ENCODE measurements around the gene ATXN7L1.
"Not testable (repeated sequence)": the region's sequence is repeated elsewhere in the genome, so short reads cannot be mapped to it uniquely, and the experiment has no call there.

ATXN7L1 gene

GRCh38 chr7:105883179-105883578 lies 6.8 kb upstream of the ATXN7L1 start:
- not testable (repeated sequence) for H3K9me3 Mint-ChIP-seq; H3K27ac Mint-ChIP-seq; H3K36me3 Mint-ChIP-seq (ENCODE audit: insufficient read depth); H3K4me3 Mint-ChIP-seq; ATAC-seq (replicated peaks); H3K27me3 Mint-ChIP-seq; DNase-seq
- H3K4me1 Mint-ChIP-seq (ENCODE audit: low read depth in 2 of 2), result peaks cover 19 to 49% of the 10 kb centered on the region in 2 donors

- Mint-ChIP-seq H3K27me3 (no peaks in the 10 kb centered on the region), H3K36me3 (ENCODE audit: insufficient read depth) (no peaks in the 10 kb centered on the region), H3K9me3 (no peaks in the 10 kb centered on the region), H3K4me3 (no peak overlapping the region), H3K27ac (peak overlapping the region in 1 of 2 donors; percentile 14), H3K4me1 (ENCODE audit: low read depth in 2 of 2) (peaks cover 26 to 51% of the 10 kb centered on the region in 2 donors)
- no peak for ATAC-seq (replicated peaks)
- DNase-seq, result no peak
Observed at GRCh38 chr7:105881439-105881838, 5.0 kb upstream of the ATXN7L1 start.

GRCh38 chr7:105880571-105881330 lies 4.4 kb upstream of the ATXN7L1 start:
- H3K9me3 Mint-ChIP-seq, result no peaks in the 10 kb centered on the region
- peaks cover 29 to 49% of the 10 kb centered on the region in 2 donors for H3K4me1 Mint-ChIP-seq (ENCODE audit: low read depth in 2 of 2)
- H3K27me3 Mint-ChIP-seq, result no peaks in the 10 kb centered on the region
- peak overlapping the region in 1 of 2 donors; percentile 32 for H3K27ac Mint-ChIP-seq
- DNase-seq (no peak), ATAC-seq (replicated peaks) (no peak)
- H3K36me3 Mint-ChIP-seq (ENCODE audit: insufficient read depth), result peaks cover 4% of the 10 kb centered on the region
- no peak overlapping the region for H3K4me3 Mint-ChIP-seq

- H3K27me3 Mint-ChIP-seq, result no peaks in the 10 kb centered on the region
- peaks cover 26 to 49% of the 10 kb centered on the region in 2 donors for H3K4me1 Mint-ChIP-seq (ENCODE audit: low read depth in 2 of 2)
- DNase-seq (no peak), ATAC-seq (replicated peaks) (no peak)
- peak overlapping the region in 1 of 2 donors; percentile 94 for H3K4me3 Mint-ChIP-seq
- H3K36me3 Mint-ChIP-seq (ENCODE audit: insufficient read depth), result peaks cover 4% of the 10 kb centered on the region
- peak overlapping the region in 1 of 2 donors; percentile 32 for H3K27ac Mint-ChIP-seq
- no peaks in the 10 kb centered on the region for H3K9me3 Mint-ChIP-seq
Observed at GRCh38 chr7:105879782-105880181, 3.4 kb upstream of the ATXN7L1 start.

DNA sequence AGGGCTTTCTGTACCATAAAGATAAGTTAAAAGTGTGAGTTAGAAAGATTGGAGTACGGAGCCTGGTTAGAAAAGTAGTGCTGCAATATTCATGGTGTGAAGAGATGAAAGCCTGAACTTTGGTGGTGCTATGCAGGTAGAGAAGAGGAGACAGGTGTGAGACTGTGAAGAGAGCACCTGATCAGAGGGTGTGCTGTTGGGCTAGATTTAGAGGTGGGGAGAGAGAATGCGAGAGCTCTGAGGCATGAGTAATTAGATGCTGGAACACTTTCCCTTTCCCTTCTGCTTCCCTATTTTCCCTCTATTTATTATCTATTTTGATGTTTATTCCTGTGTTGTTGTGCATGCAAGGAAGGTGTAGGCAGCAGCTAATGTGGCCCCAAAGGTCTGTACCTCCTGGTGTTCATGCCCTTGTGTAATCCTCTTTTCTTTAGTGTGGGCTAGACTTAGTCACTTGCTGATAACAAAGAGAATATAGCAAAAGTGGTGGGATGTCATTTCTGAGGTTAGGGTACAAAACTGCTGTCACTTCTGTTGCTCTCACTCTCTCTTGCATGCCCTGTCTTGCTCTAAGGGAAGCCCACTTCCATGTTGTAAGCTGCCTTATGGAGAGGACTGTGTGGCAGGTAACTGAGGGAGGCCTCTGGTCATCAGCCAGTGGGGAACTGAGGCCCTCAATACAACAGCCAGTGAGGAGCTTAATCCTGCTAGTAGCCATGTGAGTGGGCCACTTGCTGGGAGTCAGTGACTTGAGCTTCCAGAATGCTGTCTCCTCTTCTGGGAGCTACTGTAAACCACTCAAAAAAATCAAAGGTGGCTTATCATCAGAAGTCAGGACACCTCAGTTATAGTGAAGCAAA lies 2.6 kb upstream of the ATXN7L1 start:
- peak overlapping the region; percentile 81 to 94 for H3K4me3 Mint-ChIP-seq
- no peak for ATAC-seq (replicated peaks)
- H3K9me3 Mint-ChIP-seq, result no peaks in the 10 kb centered on the region
- no peaks in the 10 kb centered on the region for H3K27me3 Mint-ChIP-seq
- no peak for DNase-seq
- peak overlapping the region in 1 of 2 donors; percentile 86 for H3K27ac Mint-ChIP-seq
- H3K4me1 Mint-ChIP-seq (ENCODE audit: low read depth in 2 of 2), result peaks cover 25 to 53% of the 10 kb centered on the region in 2 donors
- H3K36me3 Mint-ChIP-seq (ENCODE audit: insufficient read depth), result peaks cover 4% of the 10 kb centered on the region

DNA sequence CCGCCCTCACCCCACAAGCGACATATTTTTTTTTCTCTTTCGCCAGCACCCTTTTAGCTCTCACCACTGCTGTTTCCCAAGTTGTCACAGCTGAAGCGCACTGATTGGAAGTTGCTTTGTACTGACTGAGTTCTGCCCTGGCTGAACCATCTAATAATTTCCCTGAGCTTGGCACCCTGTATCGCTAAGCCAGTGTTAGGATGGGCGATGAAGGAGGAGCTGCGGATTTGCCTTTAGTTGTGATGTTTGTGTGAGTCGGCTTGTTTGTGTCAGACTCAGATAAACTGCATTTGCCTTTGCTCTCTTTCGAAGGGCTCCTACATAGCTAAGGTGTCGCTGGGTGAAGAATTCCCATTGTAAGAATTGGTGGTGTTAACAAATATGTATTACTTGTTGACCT lies 1.3 kb upstream of the ATXN7L1 start:
- Mint-ChIP-seq H3K27me3 (no peaks in the 10 kb centered on the region), H3K4me1 (ENCODE audit: low read depth in 2 of 2) (peaks cover 25 to 49% of the 10 kb centered on the region in 2 donors), H3K27ac (peak overlapping the region in 1 of 2 donors; percentile 86), H3K9me3 (no peaks in the 10 kb centered on the region), H3K36me3 (ENCODE audit: insufficient read depth) (peaks cover 4% of the 10 kb centered on the region), H3K4me3 (peak overlapping the region; percentile 81 to 94)
- ATAC-seq (replicated peaks), result no peak
- no peak for DNase-seq

- peak overlapping the region; percentile 81 to 94 for H3K4me3 Mint-ChIP-seq
- no peak for DNase-seq
- H3K9me3 Mint-ChIP-seq, result no peaks in the 10 kb centered on the region
- peaks cover 25 to 54% of the 10 kb centered on the region in 2 donors for H3K4me1 Mint-ChIP-seq (ENCODE audit: low read depth in 2 of 2)
- no peaks in the 10 kb centered on the region for H3K27me3 Mint-ChIP-seq
- H3K36me3 Mint-ChIP-seq (ENCODE audit: insufficient read depth), result peaks cover 4% of the 10 kb centered on the region
- ATAC-seq (replicated peaks), result peak; percentile 1
- peak overlapping the region; percentile 42 to 86 for H3K27ac Mint-ChIP-seq
Observed at GRCh38 chr7:105876964-105877601, 684 bp upstream of the ATXN7L1 start.

GRCh38 chr7:105875505-105875904 lies 894 bp downstream of the ATXN7L1 start:
- Mint-ChIP-seq H3K4me3 (peak overlapping the region; percentile 94 to 98), H3K4me1 (ENCODE audit: low read depth in 2 of 2) (peaks cover 22 to 54% of the 10 kb centered on the region in 2 donors), H3K9me3 (no peaks in the 10 kb centered on the region), H3K27ac (peak overlapping the region; percentile 94 to 95), H3K36me3 (ENCODE audit: insufficient read depth) (peaks cover 4% of the 10 kb centered on the region), H3K27me3 (no peaks in the 10 kb centered on the region)
- ATAC-seq (replicated peaks) (no peak), DNase-seq (no peak)

GRCh38 chr7:105874055-105874454 lies 2.3 kb downstream of the ATXN7L1 start:
- no peak for ATAC-seq (replicated peaks)
- Mint-ChIP-seq H3K36me3 (ENCODE audit: insufficient read depth) (peaks cover 4% of the 10 kb centered on the region), H3K4me1 (ENCODE audit: low read depth in 2 of 2) (peaks cover 22 to 58% of the 10 kb centered on the region in 2 donors), H3K4me3 (peak overlapping the region in 1 of 2 donors; percentile 55), H3K27ac (peak overlapping the region in 1 of 2 donors; percentile 95), H3K9me3 (no peaks in the 10 kb centered on the region), H3K27me3 (no peaks in the 10 kb centered on the region)
- no peak for DNase-seq

GRCh38 chr7:105872491-105872890 lies 3.9 kb downstream of the ATXN7L1 start:
- H3K36me3 Mint-ChIP-seq (ENCODE audit: insufficient read depth), result peaks cover 4% of the 10 kb centered on the region
- no peaks in the 10 kb centered on the region for H3K9me3 Mint-ChIP-seq
- H3K4me1 Mint-ChIP-seq (ENCODE audit: low read depth in 2 of 2), result peaks cover 10 to 49% of the 10 kb centered on the region in 2 donors
- no peaks in the 10 kb centered on the region for H3K27me3 Mint-ChIP-seq
- DNase-seq (no peak), ATAC-seq (replicated peaks) (no peak)
- H3K4me3 Mint-ChIP-seq, result no peak overlapping the region
- H3K27ac Mint-ChIP-seq, result peak overlapping the region in 1 of 2 donors; percentile 26

- Mint-ChIP-seq H3K36me3 (ENCODE audit: insufficient read depth) (peaks cover 2% of the 10 kb centered on the region), H3K9me3 (no peaks in the 10 kb centered on the region), H3K27ac (no peak overlapping the region), H3K27me3 (no peaks in the 10 kb centered on the region), H3K4me1 (ENCODE audit: low read depth in 2 of 2) (peaks cover 8 to 52% of the 10 kb centered on the region in 2 donors), H3K4me3 (no peak overlapping the region)
- DNase-seq (no peak), ATAC-seq (replicated peaks) (no peak)
Observed at GRCh38 chr7:105871142-105871541, 5.3 kb downstream of the ATXN7L1 start.

DNA sequence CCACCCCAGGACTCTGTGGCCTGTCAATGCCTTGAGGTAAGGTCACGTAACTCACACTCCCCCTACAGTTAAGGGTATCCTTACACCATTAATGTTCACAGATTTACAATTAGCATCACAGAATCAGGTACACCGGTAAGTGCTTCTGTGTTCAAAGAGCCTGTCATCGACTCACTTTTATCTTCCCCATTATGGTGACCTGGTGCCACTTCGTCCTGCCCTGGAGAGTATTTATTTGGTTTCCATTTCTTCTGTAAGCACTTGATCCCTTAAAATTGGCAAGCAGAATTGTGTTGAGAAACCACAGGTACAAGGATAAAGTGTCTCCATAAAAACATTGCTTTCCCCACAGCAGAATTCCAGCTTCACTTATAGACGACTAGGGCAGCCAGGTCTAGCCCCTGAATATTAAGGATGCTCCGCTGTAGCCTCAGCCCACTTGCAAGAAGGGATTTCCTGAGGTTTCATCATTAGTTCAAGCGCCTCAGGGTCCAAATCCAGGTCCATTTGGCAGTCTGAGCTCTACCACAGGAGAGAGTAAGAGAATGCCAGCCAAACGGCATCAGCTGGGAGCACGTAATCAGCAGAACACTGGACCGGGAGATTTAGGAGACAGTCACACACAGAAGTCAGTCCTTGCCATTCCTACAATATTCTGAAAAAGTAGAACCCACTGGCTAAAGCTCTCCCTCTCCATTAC lies 10.1 kb downstream of the ATXN7L1 start:
- ATAC-seq (replicated peaks) (no peak), DNase-seq (no peak)
- H3K27me3 Mint-ChIP-seq, result peaks cover 0 to 2% of the 10 kb centered on the region in 2 donors
- H3K36me3 Mint-ChIP-seq (ENCODE audit: insufficient read depth), result no peaks in the 10 kb centered on the region
- no peaks in the 10 kb centered on the region for H3K9me3 Mint-ChIP-seq
- no peak overlapping the region for H3K27ac Mint-ChIP-seq
- H3K4me3 Mint-ChIP-seq, result no peak overlapping the region
- H3K4me1 Mint-ChIP-seq (ENCODE audit: low read depth in 2 of 2), result peaks cover 6 to 25% of the 10 kb centered on the region in 2 donors

DNA sequence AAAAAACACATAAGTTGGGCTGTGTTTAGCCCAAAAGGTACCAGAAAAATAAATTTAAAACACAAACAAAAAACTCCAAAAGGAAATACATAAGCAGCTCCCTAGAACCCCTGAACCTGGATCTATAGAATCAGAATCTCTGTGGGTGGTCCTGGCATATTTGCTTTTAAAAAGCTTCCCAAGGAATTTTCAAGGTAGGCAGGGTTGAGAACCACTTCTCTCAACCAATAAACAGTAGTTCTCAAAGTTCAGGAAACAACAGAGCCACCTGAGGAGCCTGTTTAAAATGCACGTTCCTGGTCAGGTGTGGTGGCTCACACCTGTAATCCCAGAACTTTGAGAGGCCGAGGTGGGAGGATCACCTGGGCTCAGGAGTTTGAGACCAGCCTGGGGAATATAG lies 12.5 kb downstream of the ATXN7L1 start:
- peaks cover 0 to 10% of the 10 kb centered on the region in 2 donors for H3K27me3 Mint-ChIP-seq
- H3K4me3 Mint-ChIP-seq, result no peak overlapping the region
- H3K36me3 Mint-ChIP-seq (ENCODE audit: insufficient read depth), result no peaks in the 10 kb centered on the region
- ATAC-seq (replicated peaks) (no peak), DNase-seq (no peak)
- no peak overlapping the region for H3K27ac Mint-ChIP-seq
- no peaks in the 10 kb centered on the region for H3K9me3 Mint-ChIP-seq
- peaks cover 9 to 25% of the 10 kb centered on the region in 2 donors for H3K4me1 Mint-ChIP-seq (ENCODE audit: low read depth in 2 of 2)
